A673 (cell line): ENCODE measurements around the gene SPINT1.

Experiments used
- CTCF ChIP-seq: fragments of 300-800, 200-600 bp; sonication (generic); conservative IDR thresholded peaks from 2 replicates; pipeline ENCODE4 v1.5.1; 2017; ENCODE audit warnings: low read depth, mild to moderate bottlenecking, antibody characterized with exemption, low read length, moderate library complexity, mixed read lengths
- EZH2 ChIP-seq: fragments of 200-600 bp; sonication (generic); IDR thresholded peaks from 2 replicates; pipeline ENCODE4 v1.6.1; 2017; ENCODE audit warnings: borderline replicate concordance, low read depth, mild to moderate bottlenecking, mixed read lengths, antibody characterized with exemption, low read length; ENCODE audit not compliant: poor library complexity, severe bottlenecking

- TF ChIP-seq CTCF (no peak), EZH2 (no peak)
Observed at GRCh38 chr15:40867199-40867598, 23.4 kb downstream of the SPINT1 start.
